Mesendoderm (in vitro differentiated cells): ENCODE results near the gene FGF1. TPM values are rescaled to one million over a fixed set of nuclear protein-coding genes. Genes with fewer than 3 reads are reported as not detected.

Experiments used
- DNase-seq: peaks from one replicate; pipeline ENCODE4 v3.0.0; 2013
- H2AK5ac ChIP-seq: 2 replicates; pipeline ENCODE4 v1.6.1; 2013; ENCODE audit warnings: low read length, inconsistent platforms
- H2BK120ac ChIP-seq: 2 replicates; pipeline ENCODE4 v1.6.1; 2013; ENCODE audit warnings: low read depth, mild to moderate bottlenecking, low read length, moderate library complexity, mixed read lengths
- H2BK15ac ChIP-seq: replicated peaks from 2 replicates; pipeline ENCODE4 v1.6.1; 2013; ENCODE audit warnings: low read depth, mild to moderate bottlenecking, moderate library complexity
- H2BK5ac ChIP-seq: 2 replicates; pipeline ENCODE4 v1.6.1; 2013; ENCODE audit warnings: low read length, inconsistent platforms
- H3K18ac ChIP-seq: 2 replicates; pipeline ENCODE4 v1.6.1; 2013; ENCODE audit warnings: mild to moderate bottlenecking, low read length, mixed read lengths
- H3K23ac ChIP-seq: one replicate; pipeline ENCODE4 v1.6.1; 2013; ENCODE audit warnings: low read length
- H3K27ac ChIP-seq: 2 replicates; pipeline ENCODE4 v1.5.1; 2013; ENCODE audit warnings: low read depth, mild to moderate bottlenecking, inconsistent platforms, low read length, moderate library complexity
- H3K27me3 ChIP-seq: 2 replicates; pipeline ENCODE4 v1.6.1; 2013; ENCODE audit warnings: low read length, control low read depth, mild to moderate bottlenecking, inconsistent platforms; ENCODE audit not compliant: insufficient read depth, poor library complexity
- H3K36me3 ChIP-seq: 2 replicates; pipeline ENCODE4 v1.6.1; 2013; ENCODE audit warnings: low read length, inconsistent platforms; ENCODE audit not compliant: control insufficient read depth, insufficient read depth
- H3K4ac ChIP-seq: one replicate; pipeline ENCODE4 v1.6.1; 2013; ENCODE audit warnings: low read depth, mild to moderate bottlenecking, low read length, moderate library complexity
- H3K4me1 ChIP-seq: 2 replicates; pipeline ENCODE4 v1.6.1; 2013; ENCODE audit warnings: low read depth, low read length, inconsistent platforms; ENCODE audit not compliant: control insufficient read depth
- H3K4me2 ChIP-seq: 2 replicates; pipeline ENCODE4 v1.6.1; 2013; ENCODE audit warnings: low read length
- H3K4me3 ChIP-seq: 2 replicates; pipeline ENCODE4 v1.5.1; 2013; ENCODE audit warnings: mild to moderate bottlenecking, low read length
- H3K56ac ChIP-seq: one replicate; pipeline ENCODE4 v1.6.1; 2013; ENCODE audit warnings: low read length
- H3K79me1 ChIP-seq: 2 replicates; pipeline ENCODE4 v1.6.1; 2013; ENCODE audit warnings: low read length, inconsistent platforms
- H3K79me2 ChIP-seq: 2 replicates; pipeline ENCODE4 v1.6.1; 2013; ENCODE audit warnings: mild to moderate bottlenecking, low read length; ENCODE audit not compliant: control insufficient read depth, insufficient read depth
- H3K9ac ChIP-seq: 2 replicates; pipeline ENCODE4 v1.6.1; 2013; ENCODE audit warnings: low read length, inconsistent platforms
- H4K5ac ChIP-seq: one replicate; pipeline ENCODE4 v1.6.1; 2013; ENCODE audit warnings: low read length
- H4K8ac ChIP-seq: one replicate; pipeline ENCODE4 v1.6.1; 2013; ENCODE audit warnings: low read depth, mild to moderate bottlenecking, control low read depth, low read length, moderate library complexity
- WGBS: extraction: QIAGEN DNeasy Blood & Tissue Kit; methylation state at CpG from one replicate; pipeline ENCODE4 v1.1.7; 2013; ENCODE audit warnings: low lambda C conversion rate, missing lambda C conversion rate; ENCODE audit not compliant: insufficient coverage; ENCODE audit errors: extremely low coverage; 5-methylcytosine and 5-hydroxymethylcytosine counted together
- polyA plus RNA-seq, 2 experiments: library from polyadenylated mRNA; stranded (reverse); fragments of 200-250 nt; gene quantifications; one replicate each; pipeline ENCODE4 v1.2.3, GENCODE V29; 2013

FGF1 gene
- 1.6 TPM for polyA plus RNA-seq (2013, experiment 1 of 2)
- 1.8 TPM for polyA plus RNA-seq (2013, experiment 2 of 2)

GRCh38 chr5:142685418-142686209 lies at the start of gene FGF1:
TSS of gene FGF1 (minus strand) at chr5:142686090. CDS start at chr5:142614127, 71,963 bp downstream.
- Histone ChIP-seq H4K8ac (no peak within 1 kb of the TSS), H3K79me1 (no peaks in the 10 kb centered on the region), H2BK5ac (no peak within 1 kb of the TSS), H3K27ac (no peak within 1 kb of the TSS), H3K4me2 (no peak within 1 kb of the TSS), H3K18ac (no peak within 1 kb of the TSS), H3K4ac (no peak within 1 kb of the TSS), H3K9ac (no peak within 1 kb of the TSS), H2AK5ac (peak within 1 kb of the TSS; percentile 14), H3K4me3 (no peak within 1 kb of the TSS), H3K79me2 (no peaks in the 10 kb centered on the region), H3K36me3 (no peaks in the 10 kb centered on the region), H2BK15ac (no peak within 1 kb of the TSS), H2BK120ac (no peak within 1 kb of the TSS), H3K23ac (no peak within 1 kb of the TSS), H3K27me3 (no peaks in the 10 kb centered on the region), H3K56ac (no peak within 1 kb of the TSS), H3K4me1 (peaks cover 9% of the 10 kb centered on the region), H4K5ac (no peak within 1 kb of the TSS)
- no CpG with 5 or more reads among the region's 12 CpGs for WGBS
- peak; percentile 47 for DNase-seq

DNA sequence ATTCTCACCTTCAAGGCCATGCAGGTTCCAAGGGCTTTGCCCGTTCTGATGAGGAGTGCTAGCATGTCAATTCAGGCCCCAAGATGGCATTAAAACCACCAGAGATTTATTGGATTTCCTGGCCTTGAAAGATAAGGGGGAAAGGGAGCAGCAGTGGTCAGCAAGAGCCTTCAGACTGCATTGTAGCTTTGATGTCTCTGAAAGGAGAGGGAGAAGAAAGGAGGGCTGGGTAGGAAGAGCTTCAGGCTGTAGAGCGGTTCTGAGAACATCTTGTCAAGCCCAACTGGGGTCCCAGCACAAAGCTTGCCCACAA lies 41.8 kb upstream of the FGF1 start:
- Histone ChIP-seq H4K8ac (no peak overlapping the region), H3K4me1 (no peaks in the 10 kb centered on the region), H3K4me3 (no peak overlapping the region), H2BK15ac (no peak overlapping the region), H3K36me3 (no peaks in the 10 kb centered on the region), H3K79me2 (no peaks in the 10 kb centered on the region), H3K27me3 (no peaks in the 10 kb centered on the region), H2BK5ac (no peak overlapping the region), H3K4me2 (no peak overlapping the region), H3K56ac (no peak overlapping the region), H2AK5ac (no peak overlapping the region), H3K4ac (no peak overlapping the region), H3K79me1 (no peaks in the 10 kb centered on the region), H3K9ac (no peak overlapping the region), H3K23ac (no peak overlapping the region), H3K18ac (no peak overlapping the region), H4K5ac (no peak overlapping the region), H3K27ac (no peak overlapping the region), H2BK120ac (no peak overlapping the region)
- no CpG with 5 or more reads among the region's 2 CpGs for WGBS
- DNase-seq = no peak

GRCh38 chr5:142726188-142726731 lies 40.4 kb upstream of the FGF1 start:
- H3K4ac ChIP-seq = no peak overlapping the region
- no peak overlapping the region for H3K56ac ChIP-seq
- H3K9ac ChIP-seq = no peak overlapping the region
- no peak overlapping the region for H3K27ac ChIP-seq
- H3K4me1 ChIP-seq = no peaks in the 10 kb centered on the region
- no peak overlapping the region for H3K23ac ChIP-seq
- no peak overlapping the region for H3K4me3 ChIP-seq
- no peak overlapping the region for H4K8ac ChIP-seq
- no peak overlapping the region for H3K4me2 ChIP-seq
- no peaks in the 10 kb centered on the region for H3K79me2 ChIP-seq
- no peak overlapping the region for H2BK5ac ChIP-seq
- H2BK120ac ChIP-seq = no peak overlapping the region
- H4K5ac ChIP-seq = no peak overlapping the region
- no peaks in the 10 kb centered on the region for H3K79me1 ChIP-seq
- peak; percentile 40 for DNase-seq
- no peaks in the 10 kb centered on the region for H3K36me3 ChIP-seq
- H3K18ac ChIP-seq = no peak overlapping the region
- H3K27me3 ChIP-seq = no peaks in the 10 kb centered on the region
- no peak overlapping the region for H2AK5ac ChIP-seq
- WGBS = no CpG with 5 or more reads among the region's 2 CpGs
- no peak overlapping the region for H2BK15ac ChIP-seq

DNA sequence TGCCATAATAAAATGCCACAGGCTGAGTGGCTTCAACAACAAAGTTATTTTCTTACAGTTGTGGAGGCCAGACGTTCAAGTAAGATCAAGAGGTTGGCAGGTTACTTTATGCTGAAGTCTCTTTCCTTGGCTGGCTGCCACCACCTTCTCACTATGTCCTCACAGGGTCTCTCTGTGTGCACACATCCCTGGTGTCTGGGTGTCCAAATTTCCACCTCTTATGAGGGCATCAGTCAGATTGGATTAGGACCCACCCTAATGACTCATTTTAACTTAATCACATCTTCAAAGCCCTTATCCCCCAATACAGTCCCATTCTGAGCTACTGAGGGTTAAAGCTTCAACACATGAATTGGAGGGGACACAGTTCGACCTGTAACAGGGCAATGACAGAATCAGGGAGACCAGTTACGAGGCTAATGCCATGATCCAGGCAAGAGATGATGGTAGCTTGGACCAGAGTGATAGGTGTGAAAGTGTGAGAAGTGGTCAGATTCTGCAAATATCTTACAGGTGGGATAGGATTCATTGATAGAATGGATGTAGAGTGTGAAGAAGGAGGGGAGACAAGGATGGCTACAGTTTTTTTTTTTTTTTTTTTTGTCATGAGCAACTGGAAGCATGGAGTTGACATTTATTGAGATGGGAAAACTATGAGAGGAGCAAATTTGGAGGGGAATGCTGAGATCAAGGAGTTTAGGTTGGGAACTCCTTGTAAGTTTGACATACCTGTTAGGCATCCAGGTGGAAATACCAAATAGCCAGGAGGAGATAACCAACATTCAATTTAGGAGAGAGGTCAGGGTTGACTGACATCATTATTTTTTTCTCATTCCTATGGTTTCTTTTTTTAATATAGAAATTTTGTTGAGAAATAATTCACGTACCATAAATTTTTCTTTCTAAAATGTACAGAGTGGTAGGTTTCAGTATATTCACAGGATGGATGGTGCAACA lies 39.6 kb upstream of the FGF1 start:
- WGBS = no CpG with 5 or more reads among the region's 4 CpGs

DNA sequence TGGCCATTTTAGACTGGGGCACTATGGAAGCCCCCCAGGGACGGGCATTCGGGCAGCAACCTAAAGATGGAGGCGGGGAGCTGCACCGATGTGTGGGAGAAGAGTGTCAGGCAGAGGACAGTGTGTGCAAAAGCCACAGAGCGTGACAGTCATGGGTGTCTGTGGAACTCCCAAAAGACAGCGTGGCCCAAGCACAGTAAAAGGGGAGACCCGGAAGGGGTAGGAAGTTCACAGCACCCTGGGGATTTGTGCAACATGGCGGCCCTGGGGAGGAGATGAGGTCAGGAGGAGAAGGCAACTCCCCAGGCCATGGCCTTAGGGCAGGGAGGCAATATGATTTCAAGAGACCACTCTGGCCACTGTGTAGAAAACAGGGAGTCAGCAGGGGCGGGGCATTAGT lies 38.9 kb upstream of the FGF1 start:
- H2BK120ac ChIP-seq = no peak overlapping the region
- no peak overlapping the region for H3K27ac ChIP-seq
- H2AK5ac ChIP-seq = no peak overlapping the region
- no peak for DNase-seq
- H4K8ac ChIP-seq = no peak overlapping the region
- no peaks in the 10 kb centered on the region for H3K79me2 ChIP-seq
- no peaks in the 10 kb centered on the region for H3K79me1 ChIP-seq
- H3K23ac ChIP-seq = no peak overlapping the region
- H3K4me1 ChIP-seq = no peaks in the 10 kb centered on the region
- no peak overlapping the region for H4K5ac ChIP-seq
- no peak overlapping the region for H3K56ac ChIP-seq
- no peak overlapping the region for H2BK5ac ChIP-seq
- WGBS = no CpG with 5 or more reads among the region's 9 CpGs
- H3K27me3 ChIP-seq = no peaks in the 10 kb centered on the region
- H3K4ac ChIP-seq = no peak overlapping the region
- H3K18ac ChIP-seq = no peak overlapping the region
- no peaks in the 10 kb centered on the region for H3K36me3 ChIP-seq
- H3K4me2 ChIP-seq = no peak overlapping the region
- no peak overlapping the region for H3K4me3 ChIP-seq
- H2BK15ac ChIP-seq = no peak overlapping the region
- no peak overlapping the region for H3K9ac ChIP-seq

More for the DNA sequence above, 39.6 kb upstream of the FGF1 start:
- no peak overlapping the region for H3K4ac ChIP-seq
- no peaks in the 10 kb centered on the region for H3K36me3 ChIP-seq
- H2AK5ac ChIP-seq = no peak overlapping the region
- no peak overlapping the region for H3K27ac ChIP-seq
- H3K79me2 ChIP-seq = no peaks in the 10 kb centered on the region
- H3K4me1 ChIP-seq = no peaks in the 10 kb centered on the region
- H3K27me3 ChIP-seq = no peaks in the 10 kb centered on the region
- H2BK120ac ChIP-seq = no peak overlapping the region
- no peak overlapping the region for H4K8ac ChIP-seq
- H3K4me3 ChIP-seq = no peak overlapping the region
- no peak overlapping the region for H3K23ac ChIP-seq
- H3K79me1 ChIP-seq = no peaks in the 10 kb centered on the region
- H2BK15ac ChIP-seq = no peak overlapping the region
- H3K18ac ChIP-seq = no peak overlapping the region
- no peak for DNase-seq
- H4K5ac ChIP-seq = no peak overlapping the region
- no peak overlapping the region for H3K56ac ChIP-seq
- H3K9ac ChIP-seq = no peak overlapping the region
- no peak overlapping the region for H3K4me2 ChIP-seq
- H2BK5ac ChIP-seq = no peak overlapping the region
